Keratinocyte (primary cell): Measurements from ENCODE around the gene LRRIQ3. TPM values are rescaled to one million over a fixed set of nuclear protein-coding genes. Genes with fewer than 3 reads are reported as not detected.

Source experiments
- DNase-seq: peaks from one replicate; pipeline ENCODE4 v3.0.0-alpha.2; 2011; ENCODE audit warnings: low read depth, missing footprints, low spot score
- FAIRE-seq: peaks from 2 replicates; lab custom pipeline; 2011; peaks lifted over from hg19 to GRCh38; lab: Jason Lieb, UNC
- H2AFZ ChIP-seq: 2 replicates; pipeline ENCODE4 v1.6.0; 2012; ENCODE audit warnings: low read length, control low read depth, inconsistent platforms; ENCODE audit not compliant: control insufficient read depth
- H3K27ac ChIP-seq: 2 replicates; pipeline ENCODE4 v1.5.1; 2011; ENCODE audit warnings: low read length; ENCODE audit not compliant: control insufficient read depth, insufficient read depth
- H3K27me3 ChIP-seq: 3 replicates; pipeline ENCODE4 v1.6.0; 2011; ENCODE audit warnings: low read length; ENCODE audit not compliant: control insufficient read depth, insufficient read depth; ENCODE audit errors: extremely low read depth
- H3K36me3 ChIP-seq, 2 experiments: 2 replicates in 1 of 2; 3 replicates in 1 of 2; pipeline ENCODE4 v1.5.1; 2011; ENCODE audit warnings: low read length in 2 of 2, mild to moderate bottlenecking in 1 of 2; ENCODE audit not compliant: control insufficient read depth in 2 of 2, insufficient read depth in 2 of 2; ENCODE audit errors: extremely low read depth in 1 of 2
- H3K4me1 ChIP-seq: 3 replicates; pipeline ENCODE4 v1.5.1; 2011; ENCODE audit warnings: low read length; ENCODE audit not compliant: control insufficient read depth, insufficient read depth; ENCODE audit errors: extremely low read depth
- H3K4me2 ChIP-seq: 3 replicates; pipeline ENCODE4 v1.6.0; 2011; ENCODE audit warnings: low read depth, low read length; ENCODE audit not compliant: control insufficient read depth, insufficient read depth; ENCODE audit errors: extremely low read depth
- H3K4me3 ChIP-seq, 3 experiments: fragments of 200-600 bp in 1 of 3; sonication (generic) in 1 of 3; 2 replicates in 2 of 3; 3 replicates in 1 of 3; pipeline ENCODE4 v1.5.1; 2011 to 2016; ENCODE audit warnings: low read length in 3 of 3, mild to moderate bottlenecking in 3 of 3, control low read depth in 2 of 3, inconsistent platforms in 1 of 3, low read depth in 1 of 3, mixed read lengths in 1 of 3, mixed run types in 1 of 3, moderate library complexity in 1 of 3; ENCODE audit not compliant: control insufficient read depth in 2 of 3, insufficient read depth in 2 of 3; ENCODE audit errors: extremely low read depth in 1 of 3
- H3K79me2 ChIP-seq: 2 replicates; pipeline ENCODE4 v1.6.0; 2012; ENCODE audit warnings: low read length; ENCODE audit not compliant: control insufficient read depth, insufficient read depth
- H3K9ac ChIP-seq: 3 replicates; pipeline ENCODE4 v1.6.0; 2011; ENCODE audit warnings: low read length; ENCODE audit not compliant: control insufficient read depth, insufficient read depth; ENCODE audit errors: extremely low read depth
- H3K9me1 ChIP-seq: 3 replicates; pipeline ENCODE4 v1.6.0; 2011; ENCODE audit warnings: low read length; ENCODE audit not compliant: control insufficient read depth, insufficient read depth; ENCODE audit errors: extremely low read depth
- H3K9me3 ChIP-seq: 2 replicates; pipeline ENCODE4 v1.5.1; 2012; ENCODE audit warnings: low read depth, low read length; ENCODE audit not compliant: control insufficient read depth
- H4K20me1 ChIP-seq: 3 replicates; pipeline ENCODE4 v1.6.0; 2011; ENCODE audit warnings: low read length; ENCODE audit not compliant: control insufficient read depth, insufficient read depth; ENCODE audit errors: extremely low read depth
- EZH2 ChIP-seq: IDR thresholded peaks from one replicate; pipeline ENCODE4 v1.6.1; 2012; ENCODE audit warnings: inconsistent platforms, mild to moderate bottlenecking, low read length, moderate library complexity
- dilution Hi-C: fragments of 300-500 bp; cut with MboI; formaldehyde crosslinking; loops from one replicate; pipeline ENCODE4 v1.7.0; 2020; ENCODE audit warnings: low sequenced_read_pairs; ENCODE audit not compliant: extremely low pct_ligation_motif_present
- polyA plus RNA-seq, 5 experiments: library from polyadenylated mRNA; depleted of rRNA in 3 of 5; stranded (reverse) in 3 of 5; stranded (forward) in 1 of 5; unstranded in 1 of 5; fragments of >200 nt; gene quantifications; 1 replicate in 1 of 5; 2 replicates in 3 of 5; 3 replicates in 1 of 5; pipeline versions ENCODE4 v1.2.1 to v1.2.3, GENCODE V29; 2011 to 2012; ENCODE audit warnings: missing spikeins in 2 of 5, low read depth in 1 of 5, low replicate concordance in 1 of 5
- TF ChIP-seq, protein P1 (sequence below), 3 experiments: IDR thresholded peaks in 1 of 3; conservative IDR thresholded peaks in 1 of 3; optimal IDR thresholded peaks in 1 of 3; 2 replicates in 2 of 3; 3 replicates in 1 of 3; pipeline versions ENCODE3 to v1.5.1; 2011; ENCODE audit warnings: low read length in 3 of 3, mild to moderate bottlenecking in 3 of 3, moderate library complexity in 2 of 3, control low read depth in 1 of 3, inconsistent platforms in 1 of 3; ENCODE audit not compliant: insufficient read depth in 2 of 3; ENCODE audit errors: extremely low read depth in 1 of 3

The LRRIQ3 gene
- polyA plus RNA-seq, 1 donor (not counting 4 experiments of a cell fraction or from before 2014, with no cell fraction given): 1.8 TPM

GRCh38 chr1:74197255-74197654 is 721 bp downstream of the LRRIQ3 start:
- dilution Hi-C loops: no loop called here
- TF ChIP-seq EZH2: no peak
- TF ChIP-seq, protein P1, sequence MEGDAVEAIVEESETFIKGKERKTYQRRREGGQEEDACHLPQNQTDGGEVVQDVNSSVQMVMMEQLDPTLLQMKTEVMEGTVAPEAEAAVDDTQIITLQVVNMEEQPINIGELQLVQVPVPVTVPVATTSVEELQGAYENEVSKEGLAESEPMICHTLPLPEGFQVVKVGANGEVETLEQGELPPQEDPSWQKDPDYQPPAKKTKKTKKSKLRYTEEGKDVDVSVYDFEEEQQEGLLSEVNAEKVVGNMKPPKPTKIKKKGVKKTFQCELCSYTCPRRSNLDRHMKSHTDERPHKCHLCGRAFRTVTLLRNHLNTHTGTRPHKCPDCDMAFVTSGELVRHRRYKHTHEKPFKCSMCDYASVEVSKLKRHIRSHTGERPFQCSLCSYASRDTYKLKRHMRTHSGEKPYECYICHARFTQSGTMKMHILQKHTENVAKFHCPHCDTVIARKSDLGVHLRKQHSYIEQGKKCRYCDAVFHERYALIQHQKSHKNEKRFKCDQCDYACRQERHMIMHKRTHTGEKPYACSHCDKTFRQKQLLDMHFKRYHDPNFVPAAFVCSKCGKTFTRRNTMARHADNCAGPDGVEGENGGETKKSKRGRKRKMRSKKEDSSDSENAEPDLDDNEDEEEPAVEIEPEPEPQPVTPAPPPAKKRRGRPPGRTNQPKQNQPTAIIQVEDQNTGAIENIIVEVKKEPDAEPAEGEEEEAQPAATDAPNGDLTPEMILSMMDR (optimal IDR thresholded peaks at IDR 0.05 in 1 of 3, IDR thresholded peaks at IDR 0.05 in 1 of 3, conservative IDR thresholded peaks at IDR 0.05 in 1 of 3; ENCODE audit: extremely low read depth in 1 of 3, insufficient read depth in 2 of 3, low read length in 3 of 3): no peak
- Histone ChIP-seq H3K9ac (peak overlapping the region; percentile 78), H3K36me3 (no peaks in the 10 kb centered on the region), H3K4me3 (peak overlapping the region; percentile 54 to 88 (median 80)), H3K27ac (peak overlapping the region; percentile 73), H3K4me2 (peak overlapping the region; percentile 69), H3K27me3 (no peaks in the 10 kb centered on the region), H2AFZ (peak overlapping the region; percentile 58), H3K9me3 (no peaks in the 10 kb centered on the region), H4K20me1 (no peaks in the 10 kb centered on the region), H3K9me1 (no peaks in the 10 kb centered on the region), H3K4me1 (peaks cover 7% of the 10 kb centered on the region), H3K79me2 (peaks cover 4% of the 10 kb centered on the region)
- FAIRE-seq: no peak
- no peak for DNase-seq

- dilution Hi-C loops: no loop called here
- Histone ChIP-seq H3K79me2 (peaks cover 4% of the 10 kb centered on the region), H3K9ac (no peak overlapping the region), H3K4me1 (peaks cover 7% of the 10 kb centered on the region), H3K27me3 (no peaks in the 10 kb centered on the region), H3K4me2 (no peak overlapping the region), H3K9me1 (no peaks in the 10 kb centered on the region), H4K20me1 (no peaks in the 10 kb centered on the region), H3K9me3 (no peaks in the 10 kb centered on the region), H2AFZ (no peak overlapping the region), H3K4me3 (no peak overlapping the region), H3K27ac (no peak overlapping the region), H3K36me3 (no peaks in the 10 kb centered on the region)
- no peak for DNase-seq
- FAIRE-seq: no peak
- TF ChIP-seq, protein P1 (optimal IDR thresholded peaks at IDR 0.05 in 1 of 3, IDR thresholded peaks at IDR 0.05 in 1 of 3, conservative IDR thresholded peaks at IDR 0.05 in 1 of 3; ENCODE audit: extremely low read depth in 1 of 3, insufficient read depth in 2 of 3, low read length in 3 of 3): no peak
- no peak for TF ChIP-seq EZH2
Measured at GRCh38 chr1:74195339-74195738, 2.6 kb downstream of the LRRIQ3 start.
